GM23248 (cell line): ENCODE measurements around the gene SMOC2.

ENCODE experiments used
- EZH2 ChIP-seq: fragments of 200-600 bp; sonication (generic); IDR thresholded peaks from 2 replicates; pipeline ENCODE4 v1.6.1; 2018; ENCODE audit warnings: antibody characterized with exemption, mild to moderate bottlenecking; ENCODE audit not compliant: insufficient read depth, poor library complexity, severe bottlenecking
- EZH2phosphoT487 ChIP-seq: fragments of 200-600 bp; sonication (generic); IDR thresholded peaks from 2 replicates; pipeline ENCODE4 v1.6.1; 2018; ENCODE audit warnings: antibody characterized with exemption, moderate library complexity, mild to moderate bottlenecking, low read depth; ENCODE audit not compliant: insufficient read depth

GRCh38 chr6:168609914-168610490 lies 169.0 kb downstream of the SMOC2 start:
- no peak for TF ChIP-seq EZH2
- no peak for TF ChIP-seq EZH2phosphoT487
